Smooth muscle cell of the umbilical artery (primary cell): Measurements from ENCODE around the gene PGRMC2. TPM values are rescaled to one million over a fixed set of nuclear protein-coding genes. Genes with fewer than 3 reads are reported as not detected.

Source experiments
- total RNA-seq: library from RNA; depleted of rRNA; stranded (reverse); fragments of >200 nt; gene quantifications from 2 replicates; pipeline ENCODE4 v1.2.3, GENCODE V29; 2014

PGRMC2 gene
- 40.1 and 43.2 TPM in 2 replicates for total RNA-seq

DNA sequence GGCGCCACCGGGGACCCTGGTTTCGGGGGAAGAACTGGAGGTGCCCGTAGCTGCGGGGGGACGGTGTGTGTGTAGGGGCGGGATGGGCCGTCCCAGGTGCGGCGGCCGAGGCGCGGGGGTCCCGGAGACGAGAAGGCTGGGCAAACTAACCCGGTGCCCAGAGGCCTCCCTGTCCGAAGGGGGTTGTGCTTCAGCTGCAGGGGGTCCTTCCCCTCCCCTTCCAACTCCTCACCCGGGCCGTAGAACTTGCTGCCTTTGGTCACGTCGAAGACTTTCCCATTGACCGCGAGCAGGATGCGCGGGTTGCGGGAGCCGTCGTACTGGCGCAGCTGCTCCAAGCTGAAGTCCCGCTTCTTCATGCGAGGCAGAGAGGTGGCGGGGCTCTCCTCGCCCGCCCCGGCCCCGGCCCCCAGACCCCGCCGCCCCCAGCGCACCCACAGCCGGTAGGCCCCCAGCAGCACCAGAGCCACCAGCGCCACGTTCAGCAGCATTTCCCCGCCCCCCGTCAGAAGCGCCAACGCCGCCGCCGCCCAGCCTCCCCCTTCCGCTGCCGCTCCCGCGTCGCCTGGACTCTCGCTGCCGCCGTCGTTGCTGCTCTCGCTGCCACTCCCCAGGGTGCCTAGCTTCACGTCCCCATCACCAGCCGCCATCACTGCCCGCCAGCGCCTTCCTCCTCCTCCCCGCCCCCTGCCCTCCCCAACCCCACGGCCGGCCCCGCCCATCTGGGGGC lies at the start of gene PGRMC2:
PGRMC2 (minus strand) TSS at position 673 of the 730 bp plus-strand sequence; CDS start at position 650, 23 bp downstream.

Other genes starting within 250 kb of the PGRMC2 start
- gene LARP1B, start 226.5 kb downstream of the PGRMC2 start, total RNA-seq = 19.9 and 26.9 TPM in 2 replicates